Calu3 (cell line): ENCODE measurements around the gene NIPSNAP2. TPM values are rescaled to one million over a fixed set of nuclear protein-coding genes. Genes with fewer than 3 reads are reported as not detected.

Source experiments
- BruUV-seq: library from RNA; stranded (reverse); fragments of 400-500 nt; replicated peaks from 2 replicates; lab custom pipeline; 2021; lab: Mats Ljungman, UMichigan
- CTCF ChIA-PET: fragments of 300-600 bp; sonication (Branson Sonifier 250); formaldehyde crosslinking; loops from one replicate; lab custom pipeline; 2022; ENCODE audit warnings: antibody characterized with exemption; lab: Charles Lee
- DNase-seq: peaks from one replicate; pipeline ENCODE4 v3.0.0; 2022
- H3K27ac Mint-ChIP-seq: one replicate; pipeline ENCODE4 v1.8.0; 2022; ENCODE audit warnings: mixed read lengths; ENCODE audit not compliant: unreplicated experiment
- H3K27me3 Mint-ChIP-seq: one replicate; pipeline ENCODE4 v1.8.0; 2022; ENCODE audit warnings: mixed read lengths; ENCODE audit not compliant: unreplicated experiment
- H3K36me3 Mint-ChIP-seq: one replicate; pipeline ENCODE4 v1.8.0; 2022; ENCODE audit warnings: mild to moderate bottlenecking, moderate library complexity, mixed read lengths; ENCODE audit not compliant: insufficient read depth, unreplicated experiment
- H3K4me1 Mint-ChIP-seq: one replicate; pipeline ENCODE4 v1.8.0; 2022; ENCODE audit warnings: mild to moderate bottlenecking, low read depth, mixed read lengths; ENCODE audit not compliant: unreplicated experiment
- H3K4me3 Mint-ChIP-seq: one replicate; pipeline ENCODE4 v1.8.0; 2022; ENCODE audit warnings: mild to moderate bottlenecking, low read depth, moderate library complexity, mixed read lengths; ENCODE audit not compliant: unreplicated experiment
- H3K9me3 Mint-ChIP-seq: one replicate; pipeline ENCODE4 v1.8.0; 2022; ENCODE audit warnings: low read depth, mixed read lengths; ENCODE audit not compliant: unreplicated experiment
- intact Hi-C: fragments of 100-400 bp; cut with micrococcal nuclease; formaldehyde crosslinking; loops from one replicate; pipeline ENCODE4 v1.10.0; 2022; ENCODE audit not compliant: unreplicated experiment
- total RNA-seq: library from RNA; stranded (reverse); gene quantifications from 2 replicates; pipeline ENCODE4 v1.2.3, GENCODE V29; 2022
- TF ChIP-seq, protein P1 (sequence below): fragments of 200-600 bp; IDR thresholded peaks from one replicate; pipeline ENCODE4 v1.8.0; 2022; ENCODE audit warnings: antibody characterized with exemption; ENCODE audit not compliant: unreplicated experiment

NIPSNAP2 gene
- total RNA-seq, 1 experiment from 2014 or later: 93.8 TPM

DNA sequence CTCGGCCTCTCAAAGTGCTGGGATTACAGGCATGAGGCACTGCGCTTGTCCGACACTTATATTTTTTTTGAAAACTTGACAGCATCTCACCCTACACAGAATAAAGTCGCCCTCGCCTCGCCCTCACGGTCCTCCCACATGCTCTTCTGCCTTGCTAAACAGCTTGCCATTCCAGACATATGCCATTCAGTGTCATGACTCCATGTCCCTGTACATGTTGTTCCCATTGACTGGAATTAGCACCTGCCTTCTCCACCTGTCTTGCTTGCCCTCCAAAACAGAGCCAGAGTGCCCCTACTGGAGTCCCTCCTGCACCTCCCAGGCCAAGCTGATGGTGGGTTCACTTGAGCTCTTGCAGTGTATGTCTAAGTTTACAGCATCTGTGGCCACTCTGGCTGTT, 6.2 kb downstream of the NIPSNAP2 start:
- no peaks in the 10 kb centered on the region for H3K9me3 Mint-ChIP-seq
- H3K36me3 Mint-ChIP-seq: peaks cover 9% of the 10 kb centered on the region
- CTCF ChIA-PET: no interaction called here
- DNase-seq: no peak
- TF ChIP-seq, protein P1, sequence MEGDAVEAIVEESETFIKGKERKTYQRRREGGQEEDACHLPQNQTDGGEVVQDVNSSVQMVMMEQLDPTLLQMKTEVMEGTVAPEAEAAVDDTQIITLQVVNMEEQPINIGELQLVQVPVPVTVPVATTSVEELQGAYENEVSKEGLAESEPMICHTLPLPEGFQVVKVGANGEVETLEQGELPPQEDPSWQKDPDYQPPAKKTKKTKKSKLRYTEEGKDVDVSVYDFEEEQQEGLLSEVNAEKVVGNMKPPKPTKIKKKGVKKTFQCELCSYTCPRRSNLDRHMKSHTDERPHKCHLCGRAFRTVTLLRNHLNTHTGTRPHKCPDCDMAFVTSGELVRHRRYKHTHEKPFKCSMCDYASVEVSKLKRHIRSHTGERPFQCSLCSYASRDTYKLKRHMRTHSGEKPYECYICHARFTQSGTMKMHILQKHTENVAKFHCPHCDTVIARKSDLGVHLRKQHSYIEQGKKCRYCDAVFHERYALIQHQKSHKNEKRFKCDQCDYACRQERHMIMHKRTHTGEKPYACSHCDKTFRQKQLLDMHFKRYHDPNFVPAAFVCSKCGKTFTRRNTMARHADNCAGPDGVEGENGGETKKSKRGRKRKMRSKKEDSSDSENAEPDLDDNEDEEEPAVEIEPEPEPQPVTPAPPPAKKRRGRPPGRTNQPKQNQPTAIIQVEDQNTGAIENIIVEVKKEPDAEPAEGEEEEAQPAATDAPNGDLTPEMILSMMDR: no peak
- no peaks in the 10 kb centered on the region for H3K4me1 Mint-ChIP-seq
- no peaks in the 10 kb centered on the region for H3K27me3 Mint-ChIP-seq
- H3K4me3 Mint-ChIP-seq: no peak overlapping the region
- BruUV-seq: no TSS peak
- no peak overlapping the region for H3K27ac Mint-ChIP-seq
- intact Hi-C loops: no loop called here

DNA sequence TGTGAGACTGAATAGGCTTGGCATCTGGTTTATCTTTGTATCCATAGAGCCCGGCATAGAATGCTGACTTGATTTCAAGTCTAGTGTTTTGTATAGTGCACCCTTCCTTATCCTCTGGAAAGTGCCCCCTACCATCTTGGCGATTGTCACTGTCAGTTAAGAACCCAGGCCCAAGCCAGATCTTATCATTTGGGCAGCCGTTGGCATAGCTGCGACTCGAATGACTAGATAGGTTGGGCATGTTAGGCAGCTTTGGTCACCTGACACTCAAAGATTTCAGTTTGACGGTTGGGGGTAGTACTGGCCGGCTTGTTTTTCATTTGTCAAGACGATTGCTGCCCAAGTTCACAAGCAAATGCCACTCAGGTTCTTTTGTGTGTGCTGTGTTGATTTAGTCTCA, 6.6 kb downstream of the NIPSNAP2 start:
- CTCF ChIA-PET: no interaction called here
- BruUV-seq: no TSS peak
- Mint-ChIP-seq H3K27ac (no peak overlapping the region), H3K36me3 (peaks cover 9% of the 10 kb centered on the region), H3K4me1 (no peaks in the 10 kb centered on the region), H3K27me3 (no peaks in the 10 kb centered on the region), H3K9me3 (no peaks in the 10 kb centered on the region), H3K4me3 (no peak overlapping the region)
- intact Hi-C loops: no loop called here
- no peak for DNase-seq
- TF ChIP-seq, protein P1: no peak

DNA sequence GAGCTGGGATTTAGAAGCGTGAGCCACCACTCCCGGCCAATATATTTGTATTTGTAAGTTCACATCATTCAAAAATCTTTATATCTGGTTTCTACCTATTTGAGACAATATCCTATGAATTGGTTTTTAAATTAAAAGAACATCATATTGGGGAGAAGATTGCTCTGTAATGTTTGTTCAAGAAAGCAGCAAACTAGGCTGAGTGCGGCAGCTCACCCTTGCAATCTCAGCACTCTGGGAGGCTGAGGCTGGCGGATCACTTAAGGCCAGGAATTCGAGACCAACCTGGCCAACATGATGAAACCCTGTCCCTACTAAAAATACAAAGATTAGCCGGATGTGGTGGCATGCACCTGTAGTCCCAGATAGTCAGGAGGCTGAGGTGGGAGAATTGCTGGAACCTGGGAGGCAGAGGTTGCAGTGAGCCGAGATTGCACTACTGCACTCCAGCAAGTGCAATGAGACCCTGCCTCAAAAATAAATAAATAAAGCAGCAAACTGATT, 9.4 kb downstream of the NIPSNAP2 start:
- intact Hi-C loops: no loop called here
- H3K4me1 Mint-ChIP-seq: no peaks in the 10 kb centered on the region
- H3K9me3 Mint-ChIP-seq: no peaks in the 10 kb centered on the region
- TF ChIP-seq, protein P1: no peak
- DNase-seq: no peak
- CTCF ChIA-PET: no interaction called here
- no peaks in the 10 kb centered on the region for H3K27me3 Mint-ChIP-seq
- H3K27ac Mint-ChIP-seq: no peak overlapping the region
- H3K36me3 Mint-ChIP-seq: peaks cover 9% of the 10 kb centered on the region
- no TSS peak for BruUV-seq
- H3K4me3 Mint-ChIP-seq: no peak overlapping the region

DNA sequence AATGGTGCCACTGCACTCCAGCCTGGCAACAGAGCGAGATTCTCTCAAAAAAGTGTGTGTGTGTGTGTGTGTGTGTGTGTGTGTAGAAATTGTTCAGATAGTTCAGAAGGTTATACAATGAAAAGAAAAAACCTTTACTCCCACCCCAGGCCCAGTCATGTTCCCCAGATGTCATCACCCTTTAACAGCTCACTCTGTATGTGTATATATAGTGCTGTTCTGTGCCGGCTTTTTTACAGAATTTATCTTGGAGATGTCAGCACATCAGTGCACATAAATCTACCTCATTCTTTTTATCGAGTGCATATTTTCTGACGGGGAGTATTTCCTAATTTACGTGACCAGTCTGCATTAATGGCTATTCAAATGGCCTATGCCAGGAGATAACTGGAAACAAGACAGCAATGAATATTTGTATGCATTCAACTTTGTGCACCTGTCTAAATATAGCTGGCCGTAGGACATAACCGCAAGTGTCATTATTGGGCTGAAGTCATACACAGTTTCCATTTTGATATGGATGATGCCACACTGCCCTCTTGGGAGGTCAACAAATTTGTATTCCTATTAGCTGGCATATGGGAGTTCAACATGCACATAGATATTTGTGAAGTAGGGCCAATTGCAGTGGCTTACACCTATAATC, 11.7 kb downstream of the NIPSNAP2 start:
- BruUV-seq: no TSS peak
- H3K27me3 Mint-ChIP-seq: no peaks in the 10 kb centered on the region
- TF ChIP-seq, protein P1: no peak
- H3K9me3 Mint-ChIP-seq: no peaks in the 10 kb centered on the region
- intact Hi-C loops: no loop called here
- H3K36me3 Mint-ChIP-seq: peaks cover 9% of the 10 kb centered on the region
- DNase-seq: no peak
- CTCF ChIA-PET: no interaction called here
- H3K4me1 Mint-ChIP-seq: no peaks in the 10 kb centered on the region
- H3K27ac Mint-ChIP-seq: no peak overlapping the region
- no peak overlapping the region for H3K4me3 Mint-ChIP-seq
